Thyroid gland (tissue), 4 donors: ENCODE results near the gene GATD1. TPM values are rescaled to one million over a fixed set of nuclear protein-coding genes. Genes with fewer than 3 reads are reported as not detected.
A peak's percentile ranks its signal among the peaks of the same experiment; 100 is the strongest.

Source experiments
- DNase-seq, 2 donors: peaks; one replicate each; pipeline ENCODE4 v3.0.0-alpha.2; 2019
- H3K27ac ChIP-seq, 3 donors: fragments of 200-600 bp; sonication (generic); 1 replicate in 2 of 3; 2 replicates in 1 of 3; pipeline ENCODE4 v1.5.1; 2016 to 2019; ENCODE audit warnings: mild to moderate bottlenecking in 1 of 3, moderate library complexity in 1 of 3
- H3K27me3 ChIP-seq: fragments of 200-600 bp; sonication (generic); one replicate; pipeline ENCODE4 v1.5.1; 2019
- H3K36me3 ChIP-seq, 2 donors: fragments of 200-600 bp; sonication (generic); one replicate each; pipeline ENCODE4 v1.5.1; 2016 to 2019
- H3K4me1 ChIP-seq, 2 donors: fragments of 200-600 bp; sonication (generic); one replicate each; pipeline ENCODE4 v1.5.1; 2017 to 2019
- H3K4me3 ChIP-seq, 3 donors: fragments of 200-600 bp; sonication (generic); replicated peaks in 1 of 3; 1 replicate in 2 of 3; 2 replicates in 1 of 3; pipeline ENCODE4 v1.5.1; 2016; ENCODE audit warnings: mild to moderate bottlenecking in 1 of 3
- H3K9me3 ChIP-seq: fragments of 200-600 bp; sonication (generic); one replicate; pipeline ENCODE4 v1.5.1; 2017
- CTCF ChIP-seq, 6 experiments: fragments of 200-600 bp in 3 of 6; fragments of 450-650 bp in 3 of 6; sonication (generic) in 3 of 6; IDR thresholded peaks; one replicate each; pipeline ENCODE4 v1.5.1; 2016 to 2019; ENCODE audit warnings: antibody characterized with exemption in 6 of 6, mild to moderate bottlenecking in 2 of 6, inconsistent platforms in 1 of 6, moderate library complexity in 1 of 6
- POLR2A ChIP-seq, 2 donors: fragments of 450-650 bp; IDR thresholded peaks; one replicate each; pipeline ENCODE4 v1.6.1; 2017; ENCODE audit warnings: antibody characterized with exemption in 2 of 2, mild to moderate bottlenecking in 2 of 2, moderate library complexity in 1 of 2
- WGBS, 2 donors: methylation state at CpG; one replicate each; pipeline ENCODE4 v1.1.5; 2017; 5-methylcytosine and 5-hydroxymethylcytosine counted together
- intact Hi-C: fragments of 100-400 bp; cut with DNase I; formaldehyde crosslinking; loops from one replicate; pipeline ENCODE4 v1.15.1; 2023
- total RNA-seq, 4 donors: library from RNA; depleted of rRNA; stranded (reverse); fragments of >200 nt; gene quantifications; one replicate each; pipeline ENCODE4 v1.2.3, GENCODE V29; 2016

GATD1 gene
- total RNA-seq, 4 donors from 2014 or later, result 27.4 to 47.6 (median 35.5) TPM

GRCh38 chr11:788009-788640, 10.8 kb upstream of the GATD1 start:
- DNase-seq, result no peak
- intact Hi-C loops, result no loop called here
- H3K4me1 ChIP-seq, result peaks cover 0 to 15% of the 10 kb centered on the region in 2 donors
- H3K4me3 ChIP-seq, result no peak overlapping the region
- no peaks in the 10 kb centered on the region for H3K27me3 ChIP-seq
- no peak overlapping the region for H3K27ac ChIP-seq
- no peaks in the 10 kb centered on the region for H3K36me3 ChIP-seq
- WGBS, 2 donors, result 66 to 80% methylated on average over 1 to 12 of the region's 28 CpGs
- no peaks in the 10 kb centered on the region for H3K9me3 ChIP-seq
- no peak for TF ChIP-seq POLR2A (IDR thresholded peaks at IDR 0.05)
- TF ChIP-seq CTCF (IDR thresholded peaks at IDR 0.05), result no peak

- Histone ChIP-seq H3K36me3 (no peaks in the 10 kb centered on the region), H3K27ac (no peak overlapping the region), H3K4me1 (peaks cover 0 to 19% of the 10 kb centered on the region in 2 donors), H3K4me3 (no peak overlapping the region), H3K27me3 (no peaks in the 10 kb centered on the region), H3K9me3 (no peaks in the 10 kb centered on the region)
- no peak for DNase-seq
- TF ChIP-seq CTCF (IDR thresholded peaks at IDR 0.05) (no peak), POLR2A (IDR thresholded peaks at IDR 0.05) (no peak)
- WGBS, 2 donors, result 90 to 91% methylated on average over 13 to 16 of the region's 24 CpGs
- intact Hi-C loops, result no loop called here
Observed at GRCh38 chr11:787084-787675, 9.9 kb upstream of the GATD1 start.

- H3K9me3 ChIP-seq, result no peaks in the 10 kb centered on the region
- intact Hi-C loops, result no loop called here
- TF ChIP-seq POLR2A (IDR thresholded peaks at IDR 0.05) (no peak), CTCF (IDR thresholded peaks at IDR 0.05) (no peak)
- H3K27me3 ChIP-seq, result no peaks in the 10 kb centered on the region
- 88 to 90% methylated on average over 14 to 15 of the region's 24 CpGs for WGBS, 2 donors
- no peak overlapping the region for H3K27ac ChIP-seq
- H3K4me3 ChIP-seq, result no peak overlapping the region
- no peak for DNase-seq
- no peaks in the 10 kb centered on the region for H3K36me3 ChIP-seq
- H3K4me1 ChIP-seq, result peaks cover 0 to 19% of the 10 kb centered on the region in 2 donors
Observed at GRCh38 chr11:786235-787083, 9.2 kb upstream of the GATD1 start.

GRCh38 chr11:783581-784015, 6.3 kb upstream of the GATD1 start:
- peaks cover 0 to 12% of the 10 kb centered on the region in 2 donors for H3K4me1 ChIP-seq
- no peaks in the 10 kb centered on the region for H3K9me3 ChIP-seq
- TF ChIP-seq CTCF (IDR thresholded peaks at IDR 0.05) (peak; percentile 17 to 82 (median 61)), POLR2A (IDR thresholded peaks at IDR 0.05) (peak in 1 of 2 donors; percentile 27)
- WGBS, 2 donors, result 8 to 28% methylated on average over 20 to 22 of the region's 24 CpGs
- H3K4me3 ChIP-seq, result no peak overlapping the region
- intact Hi-C loops, result no loop called here
- peak; percentile 87 to 92 for DNase-seq
- H3K27me3 ChIP-seq, result no peaks in the 10 kb centered on the region
- no peak overlapping the region for H3K27ac ChIP-seq
- no peaks in the 10 kb centered on the region for H3K36me3 ChIP-seq
